HG03159 (cell line): ENCODE results near the gene PXN.
"Not testable (repeated sequence)": the region's sequence is repeated elsewhere in the genome, so short reads cannot be mapped to it uniquely, and the experiment has no call there.

Source experiments
- ATAC-seq: cut with Tn5 transposase; IDR thresholded peaks from one replicate; pipeline ENCODE4 v1.9.1; 2021; ENCODE audit warnings: mild to moderate bottlenecking, moderate library complexity; ENCODE audit not compliant: unreplicated experiment

Gene PXN

GRCh38 chr12:120262852-120263747, 2.4 kb downstream of the PXN start:
- no peak for ATAC-seq

- ATAC-seq, result no peak
Observed at GRCh38 chr12:120261951-120262851, 3.3 kb downstream of the PXN start.

GRCh38 chr12:120260607-120261006, 4.9 kb downstream of the PXN start:
- no peak for ATAC-seq

- no peak for ATAC-seq
Observed at GRCh38 chr12:120259418-120260202, 5.9 kb downstream of the PXN start.

- ATAC-seq, result no peak
Observed at GRCh38 chr12:120258323-120258896, 7.1 kb downstream of the PXN start.

GRCh38 chr12:120257041-120257821, 8.3 kb downstream of the PXN start:
- ATAC-seq, result no peak

- no peak for ATAC-seq
Observed at GRCh38 chr12:120254809-120255208, 10.7 kb downstream of the PXN start.

GRCh38 chr12:120253313-120253712, 12.2 kb downstream of the PXN start:
- ATAC-seq, result not testable (repeated sequence)

- ATAC-seq, result no peak
Observed at GRCh38 chr12:120252071-120252906, 13.2 kb downstream of the PXN start.

- ATAC-seq, result not testable (repeated sequence)
Observed at GRCh38 chr12:120251364-120252070, 14.0 kb downstream of the PXN start.

GRCh38 chr12:120249875-120250795, 15.4 kb downstream of the PXN start:
- ATAC-seq, result no peak

- no peak for ATAC-seq
Observed at GRCh38 chr12:120249266-120249874, 16.2 kb downstream of the PXN start.

GRCh38 chr12:120247621-120248030, 17.9 kb downstream of the PXN start:
- ATAC-seq, result no peak

GRCh38 chr12:120247183-120247582, 18.3 kb downstream of the PXN start:
- no peak for ATAC-seq

- not testable (repeated sequence) for ATAC-seq
Observed at GRCh38 chr12:120246705-120247104, 18.8 kb downstream of the PXN start.

GRCh38 chr12:120242971-120243699, 22.4 kb downstream of the PXN start:
- no peak for ATAC-seq
